ENCODE results near the gene SLIT3.

SLIT3 gene

DNA sequence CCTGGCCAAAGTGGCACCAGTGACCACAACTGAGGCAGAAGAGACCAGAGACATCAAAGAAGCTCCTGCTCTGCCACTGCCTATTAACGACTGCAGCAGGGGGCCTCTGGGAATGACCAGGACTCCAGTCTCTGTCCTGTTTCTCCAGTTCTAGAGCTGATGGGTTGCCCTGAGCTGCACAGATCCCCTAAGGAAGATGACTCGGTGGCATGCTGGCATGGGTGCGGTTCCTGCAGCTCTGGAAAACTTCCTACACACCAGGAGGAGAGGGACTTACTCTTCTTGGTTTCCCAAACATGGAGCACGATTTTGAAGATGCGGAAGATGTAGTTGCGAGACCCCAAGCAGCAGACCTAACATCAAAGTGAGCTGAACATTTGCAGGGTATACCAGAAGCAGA is 2.7 kb downstream of the SLIT3 start:
- no peak for DNase-seq

DNA sequence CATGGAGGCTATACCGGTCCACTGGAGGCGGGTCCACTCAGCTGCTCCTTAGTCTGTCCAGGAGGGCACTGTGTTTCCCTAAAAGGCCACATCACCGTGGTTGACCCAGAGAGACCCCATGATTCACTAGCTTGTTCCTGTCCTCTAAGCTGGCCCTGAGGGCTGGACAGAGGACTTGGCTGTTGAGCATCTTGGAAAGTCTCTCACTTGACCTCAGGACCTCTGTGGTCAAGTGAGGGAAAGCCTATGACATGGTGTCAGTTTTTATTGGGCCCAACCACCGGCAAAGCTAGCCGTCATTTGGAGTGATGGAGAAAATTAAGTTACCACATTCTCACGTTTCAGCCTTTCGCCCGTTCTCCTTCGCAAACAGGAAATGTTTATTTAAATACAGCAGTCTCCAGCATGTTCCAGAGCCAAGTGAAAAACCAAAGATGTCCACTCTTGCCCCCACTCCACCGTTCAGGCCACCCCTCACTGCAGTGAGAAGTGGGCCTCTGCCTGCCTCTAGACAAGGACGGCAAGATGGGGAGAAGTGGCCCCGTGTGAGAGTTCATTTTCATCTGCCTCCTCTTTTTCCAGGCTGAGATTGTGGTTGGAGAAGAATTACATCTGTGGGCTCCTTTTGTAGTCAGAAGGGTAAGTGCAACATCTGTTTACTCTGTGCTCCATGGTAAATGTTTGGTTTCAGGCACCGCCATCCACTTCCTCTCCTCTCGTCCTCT is 4.4 kb downstream of the SLIT3 start:
- no peak for DNase-seq

DNA sequence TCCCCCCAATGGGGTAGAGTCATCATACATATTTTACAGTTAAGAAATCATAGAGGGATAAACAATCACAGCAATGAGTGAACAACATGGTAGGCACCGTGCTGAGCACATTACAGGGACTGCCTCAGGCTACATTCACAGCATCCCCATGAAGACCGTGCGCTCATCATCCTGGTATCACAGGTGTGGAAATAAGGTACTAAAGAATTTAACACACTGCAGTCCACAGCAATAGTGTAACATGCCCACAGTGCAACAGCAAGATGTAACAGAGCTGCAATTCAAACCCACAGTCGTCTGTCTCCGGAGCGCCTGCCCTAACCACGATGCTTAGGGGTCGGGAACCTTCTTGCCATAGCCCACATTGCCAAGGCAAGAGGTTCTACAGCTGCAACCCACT is 5.6 kb downstream of the SLIT3 start:
- no peak for DNase-seq

DNA sequence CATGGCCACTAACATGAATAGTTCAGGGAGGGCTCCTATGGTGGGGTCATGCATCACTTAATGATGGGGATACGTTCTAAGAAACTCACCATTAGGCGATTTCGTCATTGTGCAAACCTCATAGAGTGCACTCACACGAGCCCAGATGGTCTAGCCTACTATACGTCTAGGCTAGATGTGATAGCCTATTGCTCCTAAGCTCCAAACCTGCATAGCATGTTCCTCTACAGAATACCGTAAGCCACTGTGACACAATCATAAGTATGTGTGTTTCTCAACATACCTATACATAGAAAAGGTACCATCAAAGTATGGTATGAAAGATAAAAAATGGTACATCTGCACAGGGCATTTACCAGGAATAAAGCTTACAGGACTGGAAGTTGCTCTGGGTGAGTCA is 6.3 kb downstream of the SLIT3 start:
- no peak for DNase-seq

DNA sequence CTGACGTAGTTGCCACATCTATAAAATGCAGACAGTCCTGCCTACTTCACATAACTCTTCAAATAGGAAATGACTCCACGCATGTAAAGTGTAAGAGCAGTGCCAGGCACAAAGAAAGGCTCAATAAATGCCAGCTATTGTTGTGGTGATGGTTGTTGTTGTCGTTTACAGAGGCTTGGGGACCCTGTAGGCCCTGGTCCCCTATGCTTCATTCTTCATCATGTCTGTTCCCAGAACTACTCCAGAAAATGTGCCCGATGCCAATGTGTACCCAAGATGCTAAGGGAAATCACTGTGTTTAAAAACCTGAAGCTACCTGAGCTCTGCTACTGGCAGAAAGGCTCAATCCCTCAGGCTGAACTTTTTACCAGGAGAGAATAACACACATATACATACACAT is 9.1 kb downstream of the SLIT3 start:
- DNase-seq = no peak

DNA sequence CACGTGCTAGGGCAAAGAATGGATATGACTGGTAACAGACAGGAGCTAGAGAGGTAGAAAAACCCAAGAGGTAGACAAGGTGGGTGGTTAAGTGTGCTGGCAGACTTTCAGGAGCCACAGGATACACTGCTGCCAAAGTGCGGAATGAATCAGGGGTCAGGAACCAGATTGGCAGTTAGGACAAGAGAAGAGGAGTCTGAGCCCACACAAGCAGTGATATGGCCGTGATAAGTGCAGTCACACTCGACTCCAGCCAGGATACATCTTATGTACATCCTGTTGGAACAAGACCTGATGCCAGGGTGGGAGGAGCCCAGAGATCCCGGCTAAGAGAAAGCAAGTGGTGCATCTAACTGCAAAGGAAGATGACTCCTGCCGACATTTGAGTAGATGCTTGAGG is 10.0 kb downstream of the SLIT3 start:
- no peak for DNase-seq

DNA sequence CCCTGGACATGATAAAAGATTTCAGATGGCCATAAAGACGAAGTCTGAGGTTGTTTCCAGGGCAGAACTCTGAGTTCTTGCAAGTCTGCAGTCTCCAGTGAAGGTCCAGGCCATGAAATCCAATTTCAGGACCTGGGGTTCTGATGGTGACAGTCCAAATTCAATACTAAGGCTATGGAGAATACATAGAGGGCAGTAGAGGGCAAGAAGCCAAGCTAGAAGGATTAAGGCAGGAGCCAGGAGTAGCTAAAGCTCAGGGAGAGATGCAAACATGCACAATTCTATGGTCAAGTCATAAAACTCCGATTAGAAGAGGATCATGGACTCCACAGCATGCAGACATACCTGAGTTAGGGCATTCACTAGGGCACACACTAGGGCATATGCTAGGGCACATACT is 11.4 kb downstream of the SLIT3 start:
- DNase-seq = no peak

DNA sequence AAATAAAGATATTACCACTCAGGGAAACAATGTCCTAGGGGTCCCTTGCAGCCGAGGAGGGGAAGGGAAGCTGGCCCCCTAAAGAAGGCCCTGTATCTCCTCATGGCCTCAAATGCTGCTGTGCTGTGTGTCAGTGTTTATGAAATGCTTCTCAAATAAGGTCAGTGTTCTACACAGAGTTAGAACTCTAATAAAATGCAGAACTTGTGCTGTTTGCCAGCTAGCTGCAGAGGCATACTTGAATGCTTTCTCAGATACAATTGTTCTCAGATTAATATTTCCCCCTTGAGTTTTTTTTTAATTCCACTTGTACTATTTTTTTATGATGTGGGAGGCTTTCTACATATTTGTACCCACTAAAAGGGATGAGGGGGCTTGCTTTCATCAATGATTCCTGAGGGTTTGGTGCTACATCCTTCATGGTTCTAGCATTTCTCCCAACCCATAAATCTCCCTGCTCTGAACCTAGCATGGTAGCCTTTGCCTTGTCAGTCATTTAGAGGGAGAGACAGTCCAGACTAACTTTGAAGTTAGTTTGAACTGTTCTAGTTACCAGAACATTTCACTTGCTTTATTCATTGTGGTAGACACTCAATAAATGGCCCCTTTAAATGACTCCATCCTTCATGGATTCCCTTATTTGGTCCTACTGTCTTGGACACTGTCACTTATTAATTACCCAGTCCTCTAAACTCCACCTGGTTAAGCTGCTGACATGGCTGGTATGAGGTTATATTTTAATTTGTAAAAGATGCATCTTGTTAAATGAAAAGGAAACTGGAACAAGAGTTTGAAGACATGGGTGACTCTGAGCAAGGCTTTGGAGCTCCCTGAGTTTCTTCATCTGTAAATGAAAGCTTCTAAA is 12.6 kb downstream of the SLIT3 start:
- no peak for DNase-seq

DNA sequence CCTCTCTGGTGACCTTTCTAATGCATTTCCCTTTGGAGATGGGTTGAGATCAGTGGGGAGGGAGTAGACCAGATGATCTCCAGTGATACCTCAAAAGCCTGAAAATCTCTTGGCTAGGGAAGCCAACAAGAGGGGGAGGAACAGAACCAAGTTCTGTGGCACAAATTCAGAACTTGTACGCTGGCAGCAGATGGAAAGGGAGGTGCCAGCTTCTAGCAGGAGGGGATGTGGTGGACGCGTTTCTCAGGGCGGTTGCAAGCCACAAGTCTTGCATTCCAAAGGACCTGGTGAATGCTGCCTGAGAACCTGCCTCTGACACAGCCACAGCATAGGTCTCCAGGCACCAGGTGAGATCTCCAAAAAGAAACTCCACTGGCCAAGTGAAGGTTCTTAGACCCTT is 13.4 kb downstream of the SLIT3 start:
- DNase-seq = no peak

DNA sequence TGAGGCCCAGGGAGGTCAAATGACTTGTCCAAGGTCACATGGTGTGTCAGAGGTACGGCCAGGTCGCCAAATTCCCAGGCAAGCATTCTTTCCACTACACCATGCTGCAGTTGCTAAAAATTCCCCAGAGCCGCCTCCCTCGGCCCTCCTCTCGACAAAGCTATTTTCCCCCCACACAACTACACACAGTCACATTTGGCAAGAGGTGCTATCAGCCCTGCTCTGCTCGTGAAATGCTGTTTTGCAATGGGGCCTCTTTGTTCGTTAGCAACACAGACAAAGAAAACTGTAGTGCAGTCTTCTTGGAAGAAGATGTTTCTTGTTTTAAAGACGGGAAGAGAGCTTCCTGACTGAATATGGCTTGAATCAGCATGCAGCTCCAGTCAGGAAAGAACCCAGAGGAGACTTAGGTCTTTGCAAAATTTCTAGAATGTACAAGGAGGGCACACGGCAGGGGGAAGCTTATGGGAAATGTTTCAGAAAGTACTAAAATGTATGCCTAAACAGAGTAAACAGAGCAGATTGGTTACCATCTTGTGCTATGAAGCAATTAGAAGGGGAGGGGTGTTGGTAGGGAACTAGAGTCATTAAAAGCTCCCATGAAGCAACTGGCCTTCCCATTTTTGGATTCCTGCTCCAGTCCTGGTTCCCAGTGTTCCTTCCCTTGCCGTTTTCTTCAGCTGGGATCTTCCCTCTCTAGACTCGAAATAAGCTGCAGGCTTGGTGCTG is 14.2 kb downstream of the SLIT3 start:
- DNase-seq = no peak

DNA sequence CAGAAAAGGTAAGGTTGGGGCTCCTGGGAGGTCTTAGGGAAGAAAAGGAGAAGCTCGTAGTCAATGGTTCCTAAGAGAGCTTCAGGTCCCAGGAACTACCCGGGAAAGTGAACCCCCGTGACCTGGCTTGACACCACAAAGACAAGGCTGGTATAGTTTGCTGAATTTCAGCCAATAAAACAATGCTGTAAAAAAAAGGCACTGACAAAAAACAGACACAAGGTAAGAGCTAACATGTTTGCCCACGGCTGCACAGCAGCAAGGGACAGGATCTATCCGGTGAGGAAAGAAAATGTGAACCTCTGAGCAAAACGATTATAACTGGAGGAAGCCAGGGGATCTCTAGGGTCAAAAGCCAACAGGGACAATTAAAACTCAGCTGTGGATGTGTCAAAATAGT is 17.1 kb downstream of the SLIT3 start:
- no peak for DNase-seq

DNA sequence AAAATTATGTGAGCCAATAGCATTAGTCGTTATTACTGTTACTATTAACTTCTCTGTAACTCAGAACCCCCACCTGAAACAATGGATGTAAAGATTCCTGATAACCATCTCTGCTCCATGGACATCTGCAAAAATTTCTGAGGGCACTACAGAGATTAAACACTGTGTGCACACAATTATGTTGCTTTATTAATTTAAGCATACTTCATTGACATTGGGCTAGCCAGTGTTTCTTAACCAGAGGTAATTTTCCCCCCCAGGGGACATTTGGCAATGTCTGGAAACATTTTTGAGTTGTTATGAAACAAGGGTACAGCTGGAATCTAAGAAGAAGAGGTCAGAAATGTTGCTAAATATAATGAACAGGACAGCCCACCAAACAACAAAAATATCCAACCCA is 19.3 kb downstream of the SLIT3 start:
- no peak for DNase-seq

DNA sequence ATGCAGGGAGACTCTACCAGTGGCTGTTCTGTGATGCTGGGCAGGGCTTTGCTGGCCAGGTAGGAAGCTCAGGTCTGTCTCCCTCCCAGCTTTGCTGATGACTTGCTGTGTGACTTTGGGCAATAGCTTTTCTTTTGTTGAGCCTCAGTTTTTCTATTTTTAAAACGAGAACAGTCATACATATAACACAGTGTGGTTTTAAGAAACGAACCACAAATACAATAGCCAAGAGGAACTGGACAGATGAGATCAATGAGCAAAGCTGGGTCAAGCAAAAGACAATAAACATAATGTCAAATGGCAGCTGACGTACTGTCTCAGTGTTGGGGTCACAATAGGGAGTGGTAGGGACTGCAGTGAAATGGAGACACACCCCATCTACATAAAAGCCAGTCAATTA is 20.2 kb downstream of the SLIT3 start:
- no peak for DNase-seq

DNA sequence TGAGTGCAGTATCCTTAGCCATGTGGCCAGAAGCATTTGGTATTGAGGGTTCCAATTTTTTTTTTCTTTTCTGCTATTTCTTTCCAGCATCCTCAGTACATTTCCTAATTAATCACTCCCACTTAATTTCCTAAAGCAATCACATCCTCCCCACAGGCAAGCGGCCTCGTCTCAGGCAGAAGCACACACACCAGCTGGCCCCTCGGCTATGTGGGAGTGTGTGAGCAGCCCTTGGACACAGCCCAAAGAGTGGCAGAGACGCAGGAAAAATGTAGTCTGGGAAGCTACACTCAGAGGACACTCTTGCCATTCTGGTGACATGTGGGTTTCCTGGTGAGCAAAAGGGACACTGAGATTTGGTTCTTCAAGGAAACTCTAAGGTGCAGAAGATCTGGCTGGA is 20.7 kb downstream of the SLIT3 start:
- DNase-seq = no peak

DNA sequence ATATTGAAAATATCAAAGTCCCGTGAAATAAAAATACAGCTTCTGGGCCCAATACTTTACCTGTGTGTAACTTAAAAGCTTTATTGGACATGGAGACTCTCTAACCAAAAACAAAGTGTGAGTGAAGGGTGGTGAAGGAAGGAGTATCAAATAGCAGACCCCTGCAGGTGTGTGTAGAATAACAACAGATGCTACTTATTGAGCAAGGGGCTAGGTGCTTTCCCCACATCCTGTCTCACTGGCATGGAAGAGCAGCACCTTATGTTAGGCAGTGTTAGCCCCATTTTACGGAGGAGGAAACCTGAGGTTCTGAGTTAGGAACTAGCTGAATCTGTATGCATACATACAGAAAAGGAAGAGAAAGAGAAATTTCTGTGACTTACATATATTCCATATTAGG is 21.8 kb downstream of the SLIT3 start:
- DNase-seq = no peak

DNA sequence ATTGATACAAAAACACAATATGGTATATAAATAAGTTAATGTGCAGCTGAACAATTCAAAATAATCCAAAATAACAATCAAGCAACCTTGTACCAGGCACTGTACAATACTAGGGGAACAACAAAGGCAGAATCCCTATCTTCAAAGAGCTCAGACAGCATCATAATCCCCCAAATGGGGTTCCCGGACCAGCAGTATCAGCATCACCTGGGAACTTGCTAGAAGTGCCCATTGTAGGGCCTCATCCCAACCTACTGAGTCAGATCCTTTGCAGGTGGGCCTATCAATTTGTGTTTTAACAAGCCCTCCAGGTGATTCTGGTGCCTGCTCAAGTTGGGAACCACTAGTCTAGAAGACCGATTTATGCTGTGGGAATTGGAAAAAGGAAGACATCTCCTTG is 27.1 kb downstream of the SLIT3 start:
- no peak for DNase-seq

DNA sequence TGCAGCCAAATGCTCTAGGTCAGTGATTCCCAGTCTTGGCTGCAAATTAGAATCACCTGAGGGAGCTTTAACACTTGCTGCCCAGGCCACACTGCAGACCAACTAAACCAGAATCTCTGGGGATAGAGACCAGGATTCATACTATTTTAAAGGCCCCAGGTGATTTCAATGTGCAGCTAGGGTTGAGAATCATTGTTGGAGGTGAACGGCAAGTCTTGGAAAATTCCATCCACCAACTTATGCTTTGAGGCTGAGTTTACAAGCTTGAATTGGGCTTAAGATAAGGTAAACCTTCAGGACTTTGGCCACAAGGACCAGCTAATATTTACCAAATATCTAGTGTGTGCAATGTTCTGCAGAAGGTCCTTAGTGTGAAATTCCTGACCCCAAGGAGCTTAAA is 27.5 kb downstream of the SLIT3 start:
- no peak for DNase-seq

DNA sequence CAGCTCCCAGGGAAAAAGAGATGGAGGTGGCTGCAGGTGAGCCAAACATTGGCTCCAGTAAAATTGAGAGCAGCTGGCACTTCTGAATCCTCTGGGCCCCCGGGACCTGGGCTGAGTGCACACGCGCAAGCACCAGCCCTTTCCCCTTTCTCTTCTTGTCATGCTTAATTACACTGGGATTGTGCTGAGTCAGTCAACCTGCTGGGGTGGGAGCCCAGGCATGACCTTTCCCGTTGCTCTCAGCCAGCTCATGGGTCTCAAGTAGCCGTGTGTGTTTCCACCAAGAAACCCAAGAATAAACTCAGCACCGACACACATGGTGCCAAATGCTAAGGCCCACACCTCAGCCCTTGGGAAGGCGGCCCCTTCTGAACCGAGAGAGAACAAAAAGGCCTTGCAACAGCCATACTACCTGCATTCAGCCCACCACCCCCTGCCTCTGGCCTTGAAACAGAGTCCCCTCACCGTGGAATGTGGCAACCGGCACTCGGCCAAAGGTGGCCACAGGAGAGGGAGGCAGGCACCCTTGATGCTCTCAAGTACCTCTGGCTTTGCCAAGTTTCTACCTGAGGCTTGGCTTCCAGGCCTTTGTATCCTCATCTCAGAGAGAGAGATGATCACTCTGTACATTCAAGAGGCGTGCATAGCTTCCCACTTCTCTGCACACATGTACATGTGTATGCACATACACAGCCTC is 28.1 kb downstream of the SLIT3 start:
- no peak for DNase-seq

DNA sequence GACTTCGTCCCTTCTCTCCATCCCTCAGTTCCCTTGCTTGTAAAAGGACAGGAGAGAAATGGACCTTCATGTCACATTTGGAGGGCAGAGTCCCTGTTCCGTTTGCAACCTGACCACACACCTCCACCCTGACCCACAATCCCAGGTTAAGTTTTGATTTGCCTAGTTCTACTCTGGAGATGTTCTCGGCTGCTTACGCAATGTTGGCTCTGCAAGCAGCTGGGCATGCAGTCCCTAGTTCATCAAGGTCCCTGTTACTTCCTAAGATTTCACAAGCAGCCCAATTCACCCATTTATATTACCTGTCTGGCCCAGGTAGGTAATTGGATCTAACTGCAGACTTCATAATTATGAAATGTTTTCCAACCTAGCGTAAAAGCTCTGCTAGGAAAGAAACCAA is 28.8 kb downstream of the SLIT3 start:
- DNase-seq = no peak

DNA sequence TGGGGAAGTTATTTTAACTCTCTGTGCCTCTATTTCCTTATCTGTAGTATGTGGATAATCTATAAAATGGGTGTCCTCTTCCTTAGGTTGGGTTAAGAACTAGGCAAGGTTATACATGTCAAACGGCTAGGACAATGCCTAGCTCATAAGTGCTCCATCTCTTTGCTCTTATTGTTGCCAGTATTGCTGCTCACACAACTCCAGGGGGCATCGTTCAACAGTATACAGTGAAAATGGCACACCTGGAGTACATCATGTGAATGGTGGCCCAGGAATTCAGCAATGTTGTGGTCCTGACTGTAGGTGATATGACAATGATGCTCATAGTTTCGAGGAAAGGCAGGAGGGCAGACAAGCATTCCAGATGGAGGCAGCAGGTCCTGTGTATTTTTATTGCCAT is 30.1 kb downstream of the SLIT3 start:
- no peak for DNase-seq

DNA sequence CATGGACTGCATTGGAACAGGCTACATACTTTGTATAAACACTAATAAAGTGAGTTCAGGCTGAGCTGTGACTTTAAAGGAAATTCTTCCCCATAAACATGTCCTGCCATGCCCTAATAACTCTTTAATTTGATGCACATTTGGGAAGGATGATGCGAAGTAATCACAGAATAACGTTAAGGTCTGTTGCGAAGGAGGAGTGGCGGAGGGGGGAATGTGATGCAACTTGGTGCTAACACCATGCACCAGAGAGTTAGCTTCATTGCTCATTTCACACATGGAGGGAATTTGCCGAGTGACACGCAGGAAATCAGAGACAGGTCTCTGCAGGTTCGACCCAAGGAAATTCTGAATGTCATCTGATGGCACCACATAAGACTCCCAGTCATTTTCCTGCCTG is 32.9 kb downstream of the SLIT3 start:
- no peak for DNase-seq

DNA sequence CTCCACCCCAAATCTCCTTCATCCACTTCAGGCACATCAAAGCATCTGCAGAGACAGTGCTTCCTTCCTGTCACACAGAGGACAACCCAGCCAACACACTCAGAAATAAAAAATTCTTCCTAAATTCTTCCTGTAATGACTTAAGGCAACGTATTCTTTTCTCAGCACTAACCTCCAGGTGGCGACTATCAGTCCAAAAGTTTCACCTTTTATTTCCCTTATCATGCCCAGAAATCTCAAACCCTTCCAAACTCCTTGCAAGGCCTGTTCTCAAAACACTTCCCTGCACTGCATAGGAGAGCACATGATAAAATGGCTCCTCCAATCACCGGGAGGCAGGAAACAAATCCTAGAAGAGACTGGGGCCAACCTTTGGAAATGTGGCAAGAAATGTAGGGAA is 35.1 kb downstream of the SLIT3 start:
- no peak for DNase-seq

DNA sequence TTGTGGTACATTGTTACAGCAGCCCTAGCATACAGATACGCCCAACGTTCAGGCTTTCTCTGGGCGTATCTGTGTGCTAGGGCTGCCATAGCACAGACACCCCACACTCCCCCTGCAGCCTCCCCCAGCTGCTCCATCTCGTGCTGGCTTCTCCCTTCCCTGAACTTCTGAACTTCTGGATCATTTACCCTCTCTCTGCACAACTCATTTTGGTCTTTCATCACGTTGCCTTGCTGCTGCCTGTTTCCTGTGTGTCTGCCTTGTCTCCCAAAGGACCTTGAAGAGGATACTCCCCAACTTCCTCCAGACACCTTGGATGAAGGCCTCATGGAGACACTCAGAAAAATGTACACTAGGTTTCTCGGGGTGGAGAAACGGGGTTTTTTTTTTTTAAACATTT is 37.3 kb downstream of the SLIT3 start:
- DNase-seq = no peak
